Measurements from ENCODE around the gene OSBPL9.

OSBPL9 gene

GRCh38 chr1:51616903-51617708 lies at the start of gene OSBPL9:
OSBPL9 (plus strand) TSS chr1:51617092; CDS start chr1:51617111, 19 bp downstream.
- no peak for TF ChIP-seq CTCF (IDR thresholded peaks at IDR 0.05; ENCODE audit: low read depth, low read length)
- peak; percentile 58 for DNase-seq (ENCODE audit: extremely low read depth, low read depth)

GRCh38 chr1:51567653-51568052 lies 49.2 kb upstream of the OSBPL9 start:
- TF ChIP-seq CTCF (IDR thresholded peaks at IDR 0.05; ENCODE audit: low read depth, low read length), result no peak
- DNase-seq (ENCODE audit: extremely low read depth, low read depth), result peak; percentile 96

GRCh38 chr1:51568231-51568935 lies 48.5 kb upstream of the OSBPL9 start:
- DNase-seq (ENCODE audit: extremely low read depth, low read depth), result no peak
- TF ChIP-seq CTCF (IDR thresholded peaks at IDR 0.05; ENCODE audit: low read depth, low read length), result no peak; the same call in none of the 2 replicates

- no peak for DNase-seq (ENCODE audit: extremely low read depth, low read depth)
- TF ChIP-seq CTCF (IDR thresholded peaks at IDR 0.05; ENCODE audit: low read depth, low read length), result peak; percentile 16
These were observed 47.4 kb upstream of the OSBPL9 start for GRCh38 chr1:51569284-51570062.

- DNase-seq (ENCODE audit: extremely low read depth, low read depth), result no peak
- TF ChIP-seq CTCF (IDR thresholded peaks at IDR 0.05; ENCODE audit: low read depth, low read length), result no peak
These were observed 46.7 kb upstream of the OSBPL9 start for GRCh38 chr1:51570063-51570710.

GRCh38 chr1:51572365-51572764 lies 44.5 kb upstream of the OSBPL9 start:
- TF ChIP-seq CTCF (IDR thresholded peaks at IDR 0.05; ENCODE audit: low read depth, low read length), result no peak
- no peak for DNase-seq (ENCODE audit: extremely low read depth, low read depth)
